GM12891 (cell line): ENCODE results near the gene CD151.

ENCODE experiments used
- PAX5 ChIP-seq: IDR thresholded peaks from 2 replicates; pipeline ENCODE4 v1.6.1; 2011; ENCODE audit warnings: low read length, moderate library complexity, mild to moderate bottlenecking; ENCODE audit not compliant: insufficient read depth, severe bottlenecking
- POLR2A ChIP-seq: IDR thresholded peaks from 2 replicates; pipeline ENCODE4 v1.6.1; 2011; ENCODE audit warnings: low read depth, low read length, control low read depth
- POLR2AphosphoS5 ChIP-seq: IDR thresholded peaks from 2 replicates; pipeline ENCODE4 v1.6.1; 2011; ENCODE audit warnings: low read depth, low read length, control low read depth
- SPI1 ChIP-seq: IDR thresholded peaks from 2 replicates; pipeline ENCODE4 v1.6.1; 2011; ENCODE audit warnings: low read depth, low read length, control low read depth
- TAF1 ChIP-seq: IDR thresholded peaks from 2 replicates; pipeline ENCODE4 v1.6.1; 2011; ENCODE audit warnings: low read depth, low read length, control low read depth

DNA sequence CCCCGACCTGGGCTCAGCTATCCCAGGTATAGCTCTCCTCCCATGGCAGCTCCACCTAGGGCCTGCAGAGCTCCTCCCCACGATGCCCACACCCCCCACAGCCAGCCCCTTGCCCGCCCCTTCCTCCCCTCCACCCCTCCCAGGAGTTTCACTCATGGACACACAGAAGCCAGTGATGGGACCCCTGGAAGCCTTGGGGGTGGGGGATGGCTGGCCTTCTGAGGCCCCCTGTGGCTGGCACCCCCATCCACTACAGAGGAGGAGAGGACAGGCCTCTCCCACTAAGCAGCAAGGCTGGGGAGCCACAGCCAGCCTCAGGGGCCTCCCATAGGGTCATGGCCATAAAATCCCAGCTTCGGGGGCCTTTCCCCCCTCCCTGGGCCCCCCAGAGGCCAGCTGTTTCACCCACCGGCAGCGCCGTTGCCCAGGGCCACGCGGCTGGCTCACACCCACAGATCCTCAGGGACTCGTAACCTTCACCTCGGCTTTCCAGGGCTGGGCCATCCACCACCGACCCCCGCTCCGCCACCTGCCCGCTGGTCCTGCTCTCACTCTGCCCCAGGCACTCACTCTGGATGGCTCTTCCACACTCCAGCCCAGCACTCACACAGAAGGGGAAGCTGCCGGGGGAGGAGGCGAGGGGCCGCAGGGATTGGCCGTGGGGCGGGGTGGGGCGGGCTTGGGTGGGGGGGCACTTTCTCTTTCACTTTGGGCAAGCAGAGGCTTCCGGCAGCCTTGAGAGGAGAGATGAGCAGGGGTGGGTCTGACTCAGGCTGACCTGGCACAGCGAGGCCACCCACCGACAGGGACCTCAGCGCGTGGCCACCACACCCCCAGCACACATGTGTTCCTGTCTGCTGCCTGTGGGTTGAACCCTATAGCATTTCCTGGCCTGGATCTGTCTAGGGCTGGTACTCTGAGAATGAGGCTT lies 36.9 kb upstream of the CD151 start:
- TF ChIP-seq POLR2AphosphoS5 = peak; percentile 63
- no peak for TF ChIP-seq SPI1
- TF ChIP-seq POLR2A = peak; percentile 61
- no peak for TF ChIP-seq TAF1
- no peak for TF ChIP-seq PAX5
